HAP-1 (cell line): ENCODE results near the gene IQGAP2.
"Not testable (repeated sequence)": the region's sequence is repeated elsewhere in the genome, so short reads cannot be mapped to it uniquely, and the experiment has no call there.

Experiments
- DNase-seq, 2 experiments: peaks; one replicate each; pipeline ENCODE4 v3.0.0-alpha.2; 2016 to 2020; ENCODE audit warnings: low spot score in 2 of 2
- H3K27me3 ChIP-seq: fragments of 250-450 bp; sonication (Bioruptor Pico); 2 replicates; pipeline ENCODE4 v1.5.1; 2020; ENCODE audit warnings: low read depth, mild to moderate bottlenecking, moderate library complexity
- H3K36me3 ChIP-seq: fragments of 250-450 bp; sonication (Bioruptor Pico); replicated peaks from 2 replicates; pipeline ENCODE4 v1.5.1; 2020; ENCODE audit warnings: mild to moderate bottlenecking
- H3K4me1 ChIP-seq: fragments of 250-450 bp; sonication (Bioruptor Pico); 2 replicates; pipeline ENCODE4 v1.5.1; 2020; ENCODE audit warnings: mild to moderate bottlenecking
- H3K4me3 ChIP-seq: fragments of 250-450 bp; sonication (Bioruptor Pico); 2 replicates; pipeline ENCODE4 v1.5.1; 2020; ENCODE audit warnings: mild to moderate bottlenecking, moderate library complexity
- H3K9me3 ChIP-seq: fragments of 250-450 bp; sonication (Bioruptor Pico); 2 replicates; pipeline ENCODE4 v1.5.1; 2020; ENCODE audit warnings: mild to moderate bottlenecking, moderate library complexity
- in situ Hi-C: fragments of 300-500 bp; cut with MboI; formaldehyde crosslinking; loops from 3 replicates; pipeline ENCODE4 v1.14.3; 2020; ENCODE audit warnings: low sequenced_read_pairs, inconsistent platforms, mixed read lengths

IQGAP2 gene

DNA sequence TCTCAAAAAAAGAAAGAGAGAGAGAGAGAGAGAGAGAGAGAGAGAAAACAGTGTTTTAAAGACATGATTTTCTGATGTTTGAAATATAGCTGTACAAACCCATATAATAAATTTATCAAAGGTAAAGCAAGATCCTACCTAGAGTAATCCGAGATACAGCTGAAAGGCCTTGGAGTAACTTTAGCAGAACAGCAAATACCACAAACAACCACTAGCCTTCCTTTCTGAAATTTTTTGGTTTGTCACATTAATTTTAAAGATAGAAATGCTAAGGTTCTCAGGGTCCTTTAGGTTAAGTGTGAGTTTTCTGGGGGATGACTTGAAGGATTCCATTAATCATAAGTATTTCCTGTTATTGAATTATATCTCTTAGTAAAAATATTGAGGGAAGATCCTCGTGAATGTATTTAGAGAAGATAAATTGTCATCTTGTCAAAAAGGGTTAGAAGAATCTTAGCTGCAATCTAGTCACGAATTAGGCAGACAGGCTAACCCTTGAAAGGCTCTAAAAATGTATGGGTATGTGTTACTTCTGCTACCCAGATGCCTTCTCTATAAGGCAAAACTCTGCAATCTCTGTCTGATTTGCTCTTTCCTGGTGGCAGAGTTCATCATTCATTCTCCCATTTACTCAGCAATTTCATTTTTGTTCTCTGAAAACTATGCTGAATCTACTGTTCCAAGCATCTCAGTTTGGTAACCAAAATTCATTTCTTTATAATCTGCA is 192.8 kb downstream of the IQGAP2 start:
- Histone ChIP-seq H3K4me1 (no peaks in the 10 kb centered on the region), H3K4me3 (no peak overlapping the region), H3K27me3 (no peaks in the 10 kb centered on the region), H3K36me3 (no peaks in the 10 kb centered on the region), H3K9me3 (no peaks in the 10 kb centered on the region)
- in situ Hi-C loops: no loop called here
- DNase-seq: no peak

DNA sequence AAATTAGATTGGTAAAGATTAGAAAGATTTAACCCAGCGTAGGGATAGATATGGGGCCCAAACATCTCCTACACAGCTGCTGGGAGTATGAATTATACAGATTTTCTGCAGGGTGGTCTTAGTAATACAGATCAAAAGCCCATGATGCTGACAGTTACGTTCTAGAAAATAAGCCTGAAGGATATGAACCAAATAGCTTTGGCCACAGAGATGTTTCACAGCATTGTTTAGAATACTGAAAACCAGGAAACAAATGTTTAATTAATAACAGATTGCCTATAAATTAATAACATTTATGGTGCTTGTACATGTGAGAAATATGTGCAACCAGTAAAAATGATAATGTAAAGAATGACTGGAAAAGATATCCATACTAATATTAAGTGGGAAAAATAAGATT is 195.4 kb downstream of the IQGAP2 start:
- in situ Hi-C loops: no loop called here
- Histone ChIP-seq H3K36me3 (no peaks in the 10 kb centered on the region), H3K27me3 (no peaks in the 10 kb centered on the region), H3K4me3 (no peak overlapping the region), H3K9me3 (no peaks in the 10 kb centered on the region), H3K4me1 (no peaks in the 10 kb centered on the region)
- DNase-seq: no peak

DNA sequence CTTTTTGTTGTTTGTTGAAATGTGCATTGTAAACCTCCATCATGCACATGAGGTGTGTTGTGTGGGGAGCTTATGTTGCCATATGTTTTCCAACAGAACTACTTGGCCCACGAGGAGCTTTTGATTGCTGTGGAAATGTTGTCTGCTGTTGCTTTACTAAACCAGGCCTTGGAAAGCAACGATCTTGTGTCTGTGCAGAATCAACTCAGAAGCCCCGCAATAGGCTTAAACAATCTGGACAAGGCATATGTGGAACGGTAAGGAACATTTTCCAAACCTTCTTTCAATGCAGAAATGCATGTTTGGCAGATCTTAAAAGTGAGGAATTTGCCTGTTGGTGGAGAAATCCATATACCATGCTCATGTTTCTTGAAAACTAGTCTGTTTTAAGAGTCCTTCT is 197.6 kb downstream of the IQGAP2 start:
- no peak overlapping the region for H3K4me3 ChIP-seq
- H3K9me3 ChIP-seq: no peaks in the 10 kb centered on the region
- no peak for DNase-seq
- no peaks in the 10 kb centered on the region for H3K27me3 ChIP-seq
- H3K36me3 ChIP-seq: no peaks in the 10 kb centered on the region
- in situ Hi-C loops: loop anchor here (10.0 kb wide), 1 partner anchor 164 kb away; no protein-coding TSS in a partner anchor
- no peaks in the 10 kb centered on the region; the same call in 1 of the 2 replicates for H3K4me1 ChIP-seq

DNA sequence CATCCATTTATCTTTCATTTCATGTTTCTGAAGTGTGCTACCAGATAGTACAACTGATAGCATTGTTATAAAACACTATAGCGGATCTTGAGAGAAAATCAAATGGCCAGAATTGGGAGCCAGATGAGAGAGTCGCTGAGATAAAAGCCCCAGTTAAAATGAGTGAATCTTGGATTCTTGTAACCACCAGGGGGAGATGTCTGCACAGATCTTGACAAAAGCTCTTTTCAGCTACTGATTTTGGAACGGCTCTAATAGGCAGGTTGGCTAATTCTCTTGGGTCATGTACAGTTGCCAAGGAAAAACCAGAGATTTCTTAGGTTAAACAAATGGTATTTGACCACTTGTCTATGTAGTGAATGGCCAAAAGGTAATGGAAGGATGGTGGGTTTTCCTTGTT is 198.4 kb downstream of the IQGAP2 start:
- Histone ChIP-seq H3K4me1 (no peaks in the 10 kb centered on the region; the same call in 1 of the 2 replicates), H3K9me3 (no peaks in the 10 kb centered on the region), H3K27me3 (no peaks in the 10 kb centered on the region), H3K4me3 (no peak overlapping the region), H3K36me3 (no peaks in the 10 kb centered on the region)
- DNase-seq: peak; percentile 49 to 73
- in situ Hi-C loops: loop anchor here (10.0 kb wide), 1 partner anchor 163 kb away; no protein-coding TSS in a partner anchor

DNA sequence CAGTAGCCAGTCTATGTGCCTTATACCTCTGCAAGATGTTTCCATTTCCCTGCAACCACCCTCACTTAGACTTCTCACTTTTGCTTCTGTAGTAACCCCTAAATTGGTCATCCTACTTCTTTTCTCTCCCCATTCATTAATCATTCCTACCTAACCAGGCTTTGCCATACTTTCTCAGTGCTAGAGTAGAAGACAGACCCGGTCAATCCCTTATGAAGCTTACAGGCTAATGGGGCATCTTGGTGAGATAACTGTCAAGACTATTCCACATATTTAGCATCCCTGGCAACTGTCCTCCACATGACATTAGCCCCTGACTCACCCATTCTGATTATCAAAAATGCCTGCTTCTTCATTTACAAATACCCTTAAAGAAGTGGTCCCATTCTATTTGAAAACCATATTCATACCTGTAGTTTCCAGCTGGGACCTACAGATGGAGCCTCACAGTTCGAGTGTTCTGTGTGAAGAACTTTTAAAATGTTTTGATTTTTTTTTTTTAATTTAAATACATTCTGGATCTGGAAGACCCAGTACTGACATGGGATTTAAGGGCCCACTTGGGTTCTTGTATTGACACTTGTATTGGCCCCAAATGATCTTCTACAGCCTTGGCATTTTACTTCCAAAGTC is 199.1 kb downstream of the IQGAP2 start:
- H3K4me1 ChIP-seq: no peaks in the 10 kb centered on the region; the same call in 1 of the 2 replicates
- H3K27me3 ChIP-seq: no peaks in the 10 kb centered on the region
- DNase-seq: no peak
- no peaks in the 10 kb centered on the region for H3K9me3 ChIP-seq
- in situ Hi-C loops: loop anchor here (10.0 kb wide), 1 partner anchor 163 kb away; no protein-coding TSS in a partner anchor
- no peak overlapping the region for H3K4me3 ChIP-seq
- H3K36me3 ChIP-seq: no peaks in the 10 kb centered on the region

DNA sequence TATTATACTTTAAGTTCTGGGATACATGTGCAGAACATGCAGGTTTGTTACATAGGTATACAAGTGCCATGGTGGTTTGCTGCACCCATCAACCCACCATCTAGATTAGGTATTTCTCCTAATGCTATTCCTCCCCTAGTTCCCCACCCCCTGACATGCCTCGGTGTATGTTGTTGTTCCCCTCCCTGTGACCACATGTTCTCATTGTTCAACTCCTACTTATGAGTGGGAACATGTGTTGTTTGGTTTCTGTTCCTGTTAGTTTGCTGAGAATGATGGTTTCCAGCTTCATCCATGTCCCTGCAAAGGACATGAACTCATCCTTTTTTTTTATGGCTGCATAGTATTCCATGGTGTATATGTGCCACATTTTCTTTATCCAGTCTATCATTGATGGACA is 200.9 kb downstream of the IQGAP2 start:
- not testable (repeated sequence) for H3K36me3 ChIP-seq, H3K27me3 ChIP-seq, DNase-seq, H3K4me1 ChIP-seq, H3K9me3 ChIP-seq, H3K4me3 ChIP-seq
- in situ Hi-C loops: loop anchor here (10.0 kb wide), 1 partner anchor 161 kb away; no protein-coding TSS in a partner anchor

DNA sequence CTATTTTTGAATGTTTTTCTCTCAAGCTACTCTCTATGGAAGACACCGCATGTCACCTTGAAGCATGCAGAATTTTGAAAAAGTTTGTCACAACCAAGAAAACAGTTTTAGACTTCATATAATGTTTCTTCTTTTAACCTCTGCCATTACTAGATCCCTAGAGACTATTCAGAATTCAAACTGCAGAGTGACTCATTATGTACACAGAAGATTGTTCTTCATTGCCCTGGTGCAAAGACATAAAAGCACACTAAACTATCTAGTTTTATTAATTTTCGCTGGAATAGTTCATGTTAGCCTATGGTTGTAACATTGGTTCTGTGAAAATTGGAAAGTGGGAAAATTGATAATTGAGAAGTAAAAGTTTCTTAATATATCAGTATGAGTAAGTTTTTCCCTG is 201.8 kb downstream of the IQGAP2 start:
- no peaks in the 10 kb centered on the region for H3K27me3 ChIP-seq
- no peaks in the 10 kb centered on the region for H3K9me3 ChIP-seq
- no peaks in the 10 kb centered on the region; the same call in 1 of the 2 replicates for H3K4me1 ChIP-seq
- H3K4me3 ChIP-seq: no peak overlapping the region
- in situ Hi-C loops: loop anchor here (10.0 kb wide), 1 partner anchor 160 kb away; no protein-coding TSS in a partner anchor
- no peak for DNase-seq
- H3K36me3 ChIP-seq: no peaks in the 10 kb centered on the region

DNA sequence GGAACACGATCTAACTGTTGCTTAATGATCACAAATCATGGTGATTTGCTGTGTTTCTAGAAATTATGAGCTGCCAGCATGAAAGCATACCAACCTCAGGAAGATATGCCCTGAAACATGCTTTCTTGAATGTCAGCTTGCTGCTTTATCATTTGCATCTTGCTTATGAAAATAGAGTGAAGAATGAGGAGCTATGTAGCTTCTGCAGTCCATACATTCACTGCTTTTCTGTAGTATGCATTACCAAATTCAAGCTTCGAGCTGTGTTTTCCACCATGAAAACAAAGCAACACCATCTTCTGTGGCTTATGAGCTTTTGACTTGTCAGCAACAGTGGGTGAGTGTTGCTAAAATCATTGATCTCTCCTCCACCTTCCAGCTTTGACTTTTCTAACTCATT is 203.6 kb downstream of the IQGAP2 start:
- Histone ChIP-seq H3K4me3 (no peak overlapping the region), H3K36me3 (no peaks in the 10 kb centered on the region), H3K9me3 (no peaks in the 10 kb centered on the region), H3K27me3 (no peaks in the 10 kb centered on the region), H3K4me1 (no peaks in the 10 kb centered on the region; the same call in 1 of the 2 replicates)
- in situ Hi-C loops: loop anchor here (10.0 kb wide), 1 partner anchor 158 kb away; no protein-coding TSS in a partner anchor
- DNase-seq: no peak

DNA sequence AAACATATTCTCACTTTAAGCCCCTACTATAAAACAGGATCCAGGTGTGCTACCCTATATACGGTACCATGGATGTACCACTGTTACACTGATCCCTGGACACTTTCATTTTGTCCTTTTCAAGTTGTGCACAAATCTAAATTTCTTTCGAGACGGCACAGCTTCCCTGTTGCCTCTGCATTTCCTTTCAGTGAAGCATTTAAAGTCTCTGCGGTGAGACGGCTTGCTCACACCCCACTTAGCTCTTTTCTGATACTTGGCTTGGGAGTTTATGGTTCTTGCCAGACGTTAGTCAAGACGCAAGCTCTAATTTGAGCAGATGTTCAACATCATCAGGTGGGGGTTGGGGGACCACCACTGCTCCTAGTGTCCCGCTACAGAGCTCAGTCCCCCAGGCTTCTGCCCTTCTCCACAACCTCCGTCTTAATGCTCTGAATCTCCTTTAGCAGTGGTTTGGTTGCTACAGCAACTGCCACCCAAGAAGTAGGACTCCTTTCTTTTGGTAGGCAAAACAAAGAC is 204.3 kb downstream of the IQGAP2 start:
- in situ Hi-C loops: loop anchor here (10.0 kb wide), 1 partner anchor 157 kb away; no protein-coding TSS in a partner anchor
- H3K9me3 ChIP-seq: no peaks in the 10 kb centered on the region
- no peaks in the 10 kb centered on the region; the same call in 1 of the 2 replicates for H3K4me1 ChIP-seq
- no peak for DNase-seq
- no peaks in the 10 kb centered on the region for H3K36me3 ChIP-seq
- H3K27me3 ChIP-seq: no peaks in the 10 kb centered on the region
- H3K4me3 ChIP-seq: no peak overlapping the region

DNA sequence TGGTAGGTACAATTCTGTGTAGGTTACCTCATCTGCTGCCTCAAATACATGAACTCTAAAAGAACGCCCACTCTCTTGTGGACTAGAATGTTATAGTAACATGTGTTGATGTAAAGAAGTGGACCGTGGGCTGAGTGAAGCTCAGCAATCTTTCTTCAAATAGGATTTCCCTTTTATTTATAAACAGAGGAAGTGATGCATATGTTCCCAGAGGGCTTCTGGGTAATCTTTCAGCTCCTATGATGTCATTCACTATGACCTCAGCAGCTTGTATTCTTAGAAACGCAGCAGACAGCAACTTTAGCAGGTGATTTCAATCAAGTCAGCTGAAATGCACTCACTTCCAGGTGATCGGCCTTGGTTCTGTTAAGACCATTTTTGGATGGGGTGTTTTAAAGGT is 205.7 kb downstream of the IQGAP2 start:
- no peak overlapping the region for H3K4me3 ChIP-seq
- in situ Hi-C loops: loop anchor here (10.0 kb wide), 1 partner anchor 156 kb away; no protein-coding TSS in a partner anchor
- H3K4me1 ChIP-seq: no peaks in the 10 kb centered on the region; the same call in 1 of the 2 replicates
- H3K9me3 ChIP-seq: no peaks in the 10 kb centered on the region
- H3K27me3 ChIP-seq: no peaks in the 10 kb centered on the region
- no peaks in the 10 kb centered on the region for H3K36me3 ChIP-seq
- no peak for DNase-seq

DNA sequence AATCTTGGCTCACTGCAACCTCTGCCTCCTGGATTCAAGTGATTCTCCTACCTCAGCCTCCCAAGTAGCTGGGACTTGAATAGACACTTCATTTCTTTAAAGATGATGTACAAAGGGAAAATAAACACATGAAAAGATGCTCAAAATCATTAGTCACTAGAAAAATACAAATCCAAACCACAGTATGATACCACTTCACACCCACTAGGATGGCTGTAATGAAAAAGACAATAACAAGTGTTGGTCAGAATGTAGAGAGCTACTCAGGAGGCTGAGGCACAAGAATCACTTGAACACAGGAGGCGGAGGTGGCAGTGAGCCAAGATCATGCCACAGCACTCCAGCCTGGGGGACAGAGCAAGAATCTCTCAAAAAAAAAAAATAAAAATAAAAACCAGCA is 207.1 kb downstream of the IQGAP2 start:
- H3K27me3 ChIP-seq: no peaks in the 10 kb centered on the region
- H3K9me3 ChIP-seq: no peaks in the 10 kb centered on the region
- H3K4me1 ChIP-seq: no peaks in the 10 kb centered on the region; the same call in 1 of the 2 replicates
- in situ Hi-C loops: no loop called here
- no peak overlapping the region for H3K4me3 ChIP-seq
- DNase-seq: no peak
- no peaks in the 10 kb centered on the region for H3K36me3 ChIP-seq

DNA sequence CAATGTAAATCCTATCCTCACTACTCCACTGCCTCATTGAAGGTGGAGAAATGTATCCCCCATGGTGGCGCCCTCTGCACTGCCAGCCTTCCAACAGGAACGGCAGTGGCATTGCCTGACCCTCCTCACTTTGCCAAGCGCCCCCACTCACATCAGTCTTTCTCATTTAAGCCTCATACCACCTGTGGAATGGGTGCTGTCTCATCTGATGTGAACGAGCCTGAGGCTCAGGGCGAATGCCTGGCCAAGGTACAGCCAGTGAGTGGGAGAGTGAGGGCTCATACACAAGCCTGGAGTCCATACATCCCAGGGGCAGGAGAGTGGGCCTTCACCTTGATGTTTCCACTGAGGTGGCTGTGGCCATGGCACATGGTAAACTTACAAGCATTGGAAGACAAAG is 209.9 kb downstream of the IQGAP2 start:
- H3K4me3 ChIP-seq: no peak overlapping the region
- H3K36me3 ChIP-seq: no peaks in the 10 kb centered on the region
- in situ Hi-C loops: no loop called here
- DNase-seq: no peak
- H3K27me3 ChIP-seq: no peaks in the 10 kb centered on the region
- H3K9me3 ChIP-seq: no peaks in the 10 kb centered on the region
- H3K4me1 ChIP-seq: no peaks in the 10 kb centered on the region

DNA sequence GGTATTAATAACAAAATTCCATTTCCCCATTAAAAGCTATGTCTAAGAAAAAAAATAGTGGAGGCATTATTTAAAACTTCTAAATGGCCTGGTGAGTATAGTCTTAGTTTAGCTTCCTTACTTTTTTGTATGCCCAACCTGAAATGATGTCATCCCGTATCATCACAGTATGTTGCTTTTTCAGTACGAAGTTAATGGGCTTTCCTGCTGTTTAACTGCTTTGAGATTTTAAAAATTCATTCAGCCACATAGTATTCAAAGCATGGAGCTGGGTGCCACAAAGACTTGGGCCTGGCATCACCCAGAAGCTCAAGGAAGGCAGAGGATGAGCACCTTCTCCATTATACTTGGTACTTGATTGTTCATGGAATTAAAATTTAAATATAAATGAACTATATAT is 212.7 kb downstream of the IQGAP2 start:
- no peaks in the 10 kb centered on the region; the same call in 1 of the 2 replicates for H3K9me3 ChIP-seq
- no peak for DNase-seq
- H3K4me1 ChIP-seq: no peaks in the 10 kb centered on the region
- no peaks in the 10 kb centered on the region for H3K27me3 ChIP-seq
- no peaks in the 10 kb centered on the region for H3K36me3 ChIP-seq
- in situ Hi-C loops: no loop called here
- no peak overlapping the region for H3K4me3 ChIP-seq

DNA sequence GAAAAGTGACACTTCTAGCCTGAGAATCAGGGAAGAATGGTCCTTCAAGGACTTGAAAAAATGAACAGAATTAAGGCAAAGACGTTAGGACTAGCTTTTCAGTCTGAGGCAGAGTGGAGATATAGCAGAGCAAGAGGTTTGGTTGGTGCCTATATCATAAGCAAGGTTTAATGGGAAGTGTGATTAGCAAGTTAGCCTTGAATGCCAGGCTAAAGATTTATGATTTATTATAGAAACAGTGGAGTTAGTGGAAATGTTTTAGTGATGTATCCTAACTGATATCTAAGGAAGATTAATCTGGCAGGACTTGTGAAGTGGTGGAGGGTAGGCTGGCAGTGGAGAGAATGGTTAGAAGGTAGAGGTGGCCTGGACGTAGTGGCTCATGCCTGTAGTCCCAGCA is 213.1 kb downstream of the IQGAP2 start:
- H3K4me1 ChIP-seq: no peaks in the 10 kb centered on the region
- H3K9me3 ChIP-seq: no peaks in the 10 kb centered on the region; the same call in 1 of the 2 replicates
- H3K36me3 ChIP-seq: no peaks in the 10 kb centered on the region
- in situ Hi-C loops: no loop called here
- H3K27me3 ChIP-seq: no peaks in the 10 kb centered on the region
- DNase-seq: no peak
- H3K4me3 ChIP-seq: no peak overlapping the region
